ENCODE results near the gene ZNF684.
A peak's percentile ranks its signal among the peaks of the same experiment; 100 is the strongest.
"Not testable (repeated sequence)": the region's sequence is repeated elsewhere in the genome, so short reads cannot be mapped to it uniquely, and the experiment has no call there.

Gene ZNF684

GRCh38 chr1:40531381-40532061 is at the start of gene ZNF684:
ZNF684 (plus strand) TSS chr1:40531637; CDS start chr1:40533167, 1,530 bp downstream.
- FAIRE-seq: peak; percentile 97
- DNase-seq (ENCODE audit: insufficient read length, low spot score): peak; percentile 86

DNA sequence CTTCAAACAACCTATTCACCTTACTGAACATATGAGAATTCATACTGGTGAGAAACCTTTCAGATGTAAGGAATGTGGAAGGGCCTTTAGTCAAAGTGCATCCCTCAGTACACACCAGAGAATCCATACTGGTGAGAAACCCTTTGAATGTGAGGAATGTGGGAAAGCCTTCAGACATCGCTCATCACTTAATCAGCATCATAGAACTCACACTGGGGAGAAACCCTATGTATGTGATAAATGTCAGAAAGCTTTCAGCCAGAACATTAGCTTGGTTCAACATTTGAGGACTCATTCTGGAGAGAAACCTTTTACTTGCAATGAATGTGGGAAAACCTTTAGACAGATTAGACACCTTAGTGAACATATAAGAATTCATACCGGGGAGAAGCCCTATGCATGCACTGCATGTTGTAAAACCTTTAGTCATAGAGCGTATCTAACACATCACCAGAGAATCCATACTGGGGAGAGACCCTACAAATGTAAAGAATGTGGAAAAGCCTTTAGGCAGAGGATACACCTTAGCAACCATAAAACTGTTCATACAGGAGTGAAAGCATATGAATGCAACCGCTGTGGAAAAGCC is 36.0 kb upstream of the ZNF684 start:
- peak; percentile 64 for FAIRE-seq
- no peak for DNase-seq (ENCODE audit: insufficient read length, low spot score)

- DNase-seq (ENCODE audit: insufficient read length, low spot score); FAIRE-seq: not testable (repeated sequence)
Measured at GRCh38 chr1:40502651-40503050, 28.8 kb upstream of the ZNF684 start.

DNA sequence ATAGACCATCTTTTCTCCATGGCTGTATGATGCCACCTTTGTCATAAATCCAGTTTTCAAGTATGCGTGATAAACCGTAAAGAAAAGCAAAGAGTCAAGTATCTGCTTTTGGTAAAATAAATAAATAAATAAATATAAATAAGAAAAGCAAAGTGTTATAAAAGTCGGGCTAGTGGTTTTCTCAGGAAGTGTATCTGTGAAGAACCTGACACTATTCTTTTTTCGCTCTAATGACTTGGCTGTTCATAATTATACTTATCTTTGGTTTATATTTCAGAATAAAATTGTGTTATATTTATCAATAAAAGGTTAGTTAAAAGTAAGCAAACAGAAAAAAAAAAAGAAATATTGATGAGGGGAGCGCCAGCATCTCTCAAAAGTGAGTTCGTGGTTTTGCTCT is 23.5 kb upstream of the ZNF684 start:
- FAIRE-seq (no peak), DNase-seq (ENCODE audit: insufficient read length, low spot score) (no peak)

GRCh38 chr1:40508375-40509341 is 22.8 kb upstream of the ZNF684 start, which contains the start of gene EXO5:
EXO5 (plus strand) TSS chr1:40508767; CDS start chr1:40514545, 5,778 bp downstream.
- peak; percentile 64 for DNase-seq (ENCODE audit: insufficient read length, low spot score)
- peak; percentile 95 for FAIRE-seq

DNA sequence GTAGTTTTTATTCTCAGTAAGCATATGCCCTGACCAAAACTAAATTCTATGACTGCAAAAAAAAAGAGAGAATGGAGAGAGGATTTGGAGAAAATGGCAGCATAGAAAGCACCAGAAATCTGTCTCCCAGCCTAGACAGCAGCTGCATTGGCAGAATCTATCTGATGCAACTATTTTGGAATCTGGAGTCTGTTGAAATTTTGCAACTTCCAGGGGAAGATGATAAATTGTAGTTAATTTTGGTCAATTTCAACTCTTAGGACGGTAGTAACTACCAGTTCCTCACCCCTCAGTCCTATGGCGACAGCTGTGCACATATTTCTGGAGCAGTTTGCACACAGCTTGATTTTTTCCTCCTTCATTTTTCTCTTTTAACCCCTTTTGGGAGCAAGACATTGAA is 11.9 kb upstream of the ZNF684 start:
- DNase-seq (ENCODE audit: insufficient read length, low spot score): no peak
- no peak for FAIRE-seq

GRCh38 chr1:40530735-40531380 is 579 bp upstream of the ZNF684 start:
- FAIRE-seq (no peak), DNase-seq (ENCODE audit: insufficient read length, low spot score) (no peak)

DNA sequence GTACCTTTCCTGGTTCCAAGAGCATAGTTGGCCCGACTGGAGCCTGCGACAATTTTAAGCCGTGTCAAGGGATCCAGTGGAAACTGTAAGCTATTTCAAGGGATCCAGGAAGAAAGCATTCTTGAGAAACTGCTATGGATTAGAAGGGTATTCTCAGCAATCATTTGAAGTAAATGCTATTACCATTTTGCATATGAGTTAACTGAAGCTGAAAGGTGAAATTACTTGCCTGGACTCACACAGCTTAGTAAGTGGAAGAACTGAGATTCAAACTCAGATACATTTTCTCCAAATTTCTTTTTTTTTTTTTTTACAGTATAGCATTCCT is 589 bp downstream of the ZNF684 start:
- FAIRE-seq (no peak), DNase-seq (ENCODE audit: insufficient read length, low spot score) (no peak)

- DNase-seq (ENCODE audit: insufficient read length, low spot score) (peak; percentile 27), FAIRE-seq (peak; percentile 97)
Measured at GRCh38 chr1:40532844-40533424, 1.5 kb downstream of the ZNF684 start.

GRCh38 chr1:40534589-40534988 is 3.2 kb downstream of the ZNF684 start:
- no peak for DNase-seq (ENCODE audit: insufficient read length, low spot score)
- no peak for FAIRE-seq

DNA sequence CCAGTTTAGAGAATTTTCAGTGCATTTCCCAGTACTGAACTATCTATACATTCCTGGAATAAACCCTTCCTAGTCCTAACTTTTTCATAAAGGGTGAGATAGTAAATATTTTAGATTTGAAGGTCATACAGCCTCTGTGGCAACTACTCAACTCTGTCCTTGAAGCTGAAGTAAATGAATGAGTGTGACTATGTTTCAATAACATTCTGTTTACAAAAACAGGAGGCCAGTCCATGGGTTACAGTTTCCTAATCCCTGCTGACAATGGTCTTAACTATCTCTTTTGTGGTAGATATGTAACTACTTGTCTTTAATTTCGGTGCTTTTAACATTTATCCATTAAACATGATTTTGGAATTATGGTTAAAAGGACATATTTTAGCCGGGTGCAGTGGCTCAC is 4.3 kb downstream of the ZNF684 start:
- DNase-seq (ENCODE audit: insufficient read length, low spot score) (no peak), FAIRE-seq (no peak)

DNA sequence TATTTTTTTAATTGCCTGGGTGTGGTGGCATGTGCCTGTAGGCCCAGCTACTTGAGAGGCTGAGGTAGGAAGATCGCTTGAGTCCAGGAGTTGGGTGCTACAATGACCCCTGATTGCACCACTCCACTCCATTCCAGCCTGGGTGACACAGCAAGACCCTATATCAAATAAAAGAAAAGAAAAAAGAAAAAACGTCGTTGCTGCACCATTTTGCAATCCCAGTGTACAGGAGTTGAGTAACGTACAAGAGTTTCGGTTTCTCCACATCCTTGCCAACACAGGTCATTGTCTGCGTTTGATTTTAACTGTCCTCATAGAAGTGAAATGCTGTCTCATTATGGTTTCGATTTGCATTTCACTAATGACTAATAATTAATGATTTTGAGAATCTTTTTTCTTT is 7.9 kb downstream of the ZNF684 start:
- FAIRE-seq (no peak), DNase-seq (ENCODE audit: insufficient read length, low spot score) (no peak)

DNA sequence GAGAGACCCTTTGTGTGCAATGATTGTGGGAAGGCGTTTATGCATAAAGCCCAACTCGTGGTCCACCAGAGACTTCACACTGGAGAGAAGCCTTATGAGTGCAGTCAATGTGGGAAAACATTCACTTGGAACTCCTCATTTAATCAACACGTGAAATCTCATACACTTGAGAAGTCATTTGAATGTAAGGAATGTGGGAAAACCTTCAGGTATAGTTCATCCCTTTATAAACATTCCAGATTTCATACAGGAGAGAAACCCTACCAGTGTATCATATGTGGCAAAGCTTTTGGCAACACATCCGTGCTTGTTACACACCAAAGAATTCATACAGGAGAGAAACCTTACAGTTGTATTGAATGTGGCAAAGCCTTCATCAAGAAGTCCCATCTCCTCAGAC is 15.5 kb downstream of the ZNF684 start:
- no peak for FAIRE-seq

DNA sequence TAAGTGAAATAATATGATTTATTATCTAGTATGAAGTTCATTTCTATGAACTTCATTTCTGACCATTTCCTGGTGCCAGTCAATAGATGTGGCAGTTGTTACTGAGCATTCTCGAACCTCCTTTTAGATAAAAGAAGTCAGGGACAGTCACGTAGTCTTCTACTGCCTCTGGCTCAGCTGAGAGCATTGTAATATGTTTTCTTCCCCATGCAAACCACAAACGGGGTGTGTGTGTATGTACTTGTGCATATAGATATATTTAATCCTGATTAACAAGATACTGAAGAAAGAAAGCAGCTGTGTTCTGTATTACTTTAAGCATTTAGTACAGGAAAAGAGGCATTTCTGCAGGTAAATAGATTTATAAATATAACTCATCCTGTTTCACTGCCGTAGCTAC is 21.6 kb downstream of the ZNF684 start:
- DNase-seq (ENCODE audit: insufficient read length, low spot score): no peak
- FAIRE-seq: no peak

More for the DNA sequence above, 15.5 kb downstream of the ZNF684 start:
- no peak for DNase-seq (ENCODE audit: insufficient read length, low spot score)

DNA sequence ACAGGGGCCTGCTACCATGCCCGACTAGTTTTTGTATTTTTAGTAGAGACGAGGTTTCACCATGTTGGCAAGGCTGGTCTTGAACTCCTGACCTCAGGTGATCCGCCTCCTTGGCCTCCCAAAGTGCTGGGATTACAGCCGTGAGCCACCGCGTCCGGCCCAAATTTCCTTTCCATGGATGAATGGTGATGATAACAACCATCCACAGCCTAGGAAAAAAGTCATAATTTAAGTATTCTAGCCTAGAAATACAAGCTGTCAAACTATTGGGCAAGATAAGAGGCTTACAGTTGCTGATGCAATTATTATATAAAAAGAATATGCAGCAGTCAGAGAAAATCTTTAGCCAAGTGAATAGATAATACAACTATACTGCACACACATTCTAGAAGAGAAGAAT is 23.4 kb downstream of the ZNF684 start:
- not testable (repeated sequence) for FAIRE-seq; DNase-seq (ENCODE audit: insufficient read length, low spot score)

DNA sequence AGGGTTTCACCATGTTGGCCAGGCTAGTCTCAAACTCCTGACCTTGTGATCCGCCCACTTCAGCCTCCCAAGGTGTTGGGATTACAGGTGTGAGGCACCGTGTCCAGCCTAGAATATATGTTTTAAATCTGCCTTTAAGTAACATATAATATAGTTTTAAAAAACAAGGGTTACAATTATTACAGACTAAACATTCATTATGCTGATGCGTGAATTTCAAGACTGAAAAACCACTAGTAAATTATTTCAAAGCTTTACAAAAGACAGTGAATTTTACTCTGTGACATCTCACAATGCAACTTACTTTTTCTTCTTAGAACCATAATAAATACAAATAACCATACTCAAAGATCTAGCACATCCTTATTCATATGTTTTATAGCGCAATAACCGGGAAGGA is 24.7 kb downstream of the ZNF684 start:
- FAIRE-seq: no peak
- DNase-seq (ENCODE audit: insufficient read length, low spot score): no peak

DNA sequence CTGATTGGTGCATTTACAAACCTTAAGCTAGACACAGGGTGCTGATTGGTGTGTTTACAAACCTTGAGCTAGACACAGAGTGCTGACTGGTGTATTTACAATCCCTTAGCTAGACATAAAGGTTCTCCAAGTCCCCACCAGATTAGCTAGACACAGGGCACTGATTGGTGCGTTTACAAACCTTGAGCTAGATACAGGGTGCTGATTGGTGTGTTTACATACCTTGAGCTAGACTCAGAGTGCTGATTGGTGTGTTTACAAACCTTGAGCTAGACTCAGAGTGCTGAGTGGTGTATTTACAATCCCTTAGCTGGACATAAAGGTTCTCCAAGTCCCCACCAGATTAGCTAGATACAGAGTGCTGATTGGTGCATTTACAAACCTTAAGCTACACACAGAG is 26.8 kb downstream of the ZNF684 start:
- not testable (repeated sequence) for FAIRE-seq; DNase-seq (ENCODE audit: insufficient read length, low spot score)

DNA sequence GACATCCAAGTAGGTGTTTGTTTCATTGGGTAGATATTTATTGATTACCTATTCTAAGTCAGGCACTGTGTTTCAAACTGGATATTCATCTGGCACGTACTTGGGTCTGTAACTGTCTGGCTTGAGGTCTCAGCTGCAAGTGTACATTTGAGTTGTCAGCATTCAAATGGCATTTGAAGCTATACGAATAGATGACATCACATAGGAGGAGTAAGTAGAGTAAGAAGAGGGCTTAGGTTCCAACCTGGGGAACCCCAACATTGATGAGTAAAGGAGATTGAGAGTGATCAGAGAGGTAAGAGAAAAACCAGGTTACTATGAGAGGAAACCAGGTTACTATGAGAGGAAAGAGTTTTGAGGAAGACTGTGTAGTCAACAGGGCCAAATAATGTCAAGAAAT is 30.7 kb downstream of the ZNF684 start:
- no peak for DNase-seq (ENCODE audit: insufficient read length, low spot score)
- no peak for FAIRE-seq

- FAIRE-seq (no peak), DNase-seq (ENCODE audit: insufficient read length, low spot score) (no peak)
Measured at GRCh38 chr1:40563266-40563665, 31.8 kb downstream of the ZNF684 start.

GRCh38 chr1:40564506-40564905 is 33.1 kb downstream of the ZNF684 start:
- FAIRE-seq: no peak
- DNase-seq (ENCODE audit: insufficient read length, low spot score): no peak

GRCh38 chr1:40564913-40565312 is 33.5 kb downstream of the ZNF684 start:
- no peak for FAIRE-seq
- no peak for DNase-seq (ENCODE audit: insufficient read length, low spot score)
